ENCODE measurements around the gene CHERP.
A peak's percentile ranks its signal among the peaks of the same experiment; 100 is the strongest.
"Not testable (repeated sequence)": the region's sequence is repeated elsewhere in the genome, so short reads cannot be mapped to it uniquely, and the experiment has no call there.

The CHERP gene

GRCh38 chr19:16520074-16520973, 21.9 kb downstream of the CHERP start:
- DNase-seq (ENCODE audit: low read depth in 2 of 2): no peak

GRCh38 chr19:16519230-16519687, 23.0 kb downstream of the CHERP start:
- DNase-seq (ENCODE audit: low read depth in 2 of 2): no peak

- DNase-seq (ENCODE audit: low read depth in 2 of 2): no peak
Observed at GRCh38 chr19:16518483-16519229, 23.6 kb downstream of the CHERP start.

- no peak for DNase-seq (ENCODE audit: low read depth in 2 of 2)
Observed at GRCh38 chr19:16518061-16518460, 24.2 kb downstream of the CHERP start.

GRCh38 chr19:16516923-16517610, 25.2 kb downstream of the CHERP start:
- no peak for DNase-seq (ENCODE audit: low read depth in 2 of 2)

- DNase-seq (ENCODE audit: low read depth in 2 of 2): no peak
Observed at GRCh38 chr19:16516381-16516780, 25.9 kb downstream of the CHERP start.

- no peak for DNase-seq (ENCODE audit: low read depth in 2 of 2)
Observed at GRCh38 chr19:16514383-16515019, 27.7 kb downstream of the CHERP start.

GRCh38 chr19:16512611-16513010, 29.6 kb downstream of the CHERP start:
- not testable (repeated sequence) for DNase-seq (ENCODE audit: low read depth in 2 of 2)

GRCh38 chr19:16509141-16510061, 32.8 kb downstream of the CHERP start:
- DNase-seq (ENCODE audit: low read depth in 2 of 2): no peak

- no peak for DNase-seq (ENCODE audit: low read depth in 2 of 2)
Observed at GRCh38 chr19:16508546-16508945, 33.7 kb downstream of the CHERP start.

- no peak for DNase-seq (ENCODE audit: low read depth in 2 of 2)
Observed at GRCh38 chr19:16506961-16507360, 35.3 kb downstream of the CHERP start.

GRCh38 chr19:16506161-16506560, 36.1 kb downstream of the CHERP start:
- DNase-seq (ENCODE audit: low read depth in 2 of 2): not testable (repeated sequence)

GRCh38 chr19:16504271-16504670, 38.0 kb downstream of the CHERP start:
- DNase-seq (ENCODE audit: low read depth in 2 of 2): no peak

- no peak for DNase-seq (ENCODE audit: low read depth in 2 of 2)
Observed at GRCh38 chr19:16497837-16498236, 44.4 kb downstream of the CHERP start.

GRCh38 chr19:16497042-16497441, 45.2 kb downstream of the CHERP start:
- no peak for DNase-seq (ENCODE audit: low read depth in 2 of 2)

- no peak for DNase-seq (ENCODE audit: low read depth in 2 of 2)
Observed at GRCh38 chr19:16496613-16496983, 45.6 kb downstream of the CHERP start.

GRCh38 chr19:16495982-16496612, 46.1 kb downstream of the CHERP start, which contains the start of the genes C19orf44 and CALR3:
Gene C19orf44, plus strand, starts transcription at chr19:16496394. Its CDS starts 4,399 bp downstream, at chr19:16500793.
Gene CALR3, minus strand, starts transcription at chr19:16496167. Its CDS starts 38 bp downstream, at chr19:16496129.
- DNase-seq (ENCODE audit: low read depth in 2 of 2): peak; percentile 91 to 93

GRCh38 chr19:16486476-16486875, 55.8 kb downstream of the CHERP start:
- not testable (repeated sequence) for DNase-seq (ENCODE audit: low read depth in 2 of 2)

GRCh38 chr19:16482745-16483144, 59.5 kb downstream of the CHERP start:
- DNase-seq (ENCODE audit: low read depth in 2 of 2): no peak

GRCh38 chr19:16477311-16477710, 64.9 kb downstream of the CHERP start:
- no peak for DNase-seq (ENCODE audit: low read depth in 2 of 2)

Data from stimulated activated CD8-positive, alpha-beta memory T cell treated with anti-CD3 and anti-CD28 coated beads, Interleukin-2, amount 100 ng/mL, for 1 hour (primary cell).